ENCODE measurements around the gene DIPK1B.

DNA sequence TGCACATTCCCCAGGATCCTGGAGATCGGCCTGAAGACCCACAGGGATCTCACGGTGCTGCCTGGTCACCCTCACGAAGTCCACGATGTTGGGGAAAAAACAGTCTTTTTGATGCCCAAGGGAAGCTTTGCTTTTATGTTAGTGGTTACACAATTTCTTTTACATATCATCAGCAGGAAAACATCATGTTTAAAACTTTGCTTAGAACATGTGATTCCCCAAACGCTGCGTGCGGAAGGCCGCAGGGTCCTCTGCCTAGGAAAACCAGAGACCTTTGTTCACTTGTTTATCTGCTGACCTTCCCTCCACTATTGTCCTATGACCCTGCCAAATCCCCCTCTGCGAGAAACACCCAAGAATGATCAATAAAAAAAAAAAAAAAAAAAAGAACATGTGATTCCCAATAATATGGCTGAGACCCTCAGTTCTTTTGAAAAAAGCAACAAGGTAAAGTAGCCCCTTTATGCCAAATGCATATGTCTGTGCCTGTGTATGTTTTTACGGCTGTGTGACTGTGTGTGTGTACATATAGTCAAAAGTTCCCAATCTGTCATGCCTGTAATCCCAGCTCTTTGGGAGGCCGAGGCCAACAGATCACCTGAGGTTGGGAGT, 13.6 kb upstream of the DIPK1B start:
- TF ChIP-seq, protein P1, sequence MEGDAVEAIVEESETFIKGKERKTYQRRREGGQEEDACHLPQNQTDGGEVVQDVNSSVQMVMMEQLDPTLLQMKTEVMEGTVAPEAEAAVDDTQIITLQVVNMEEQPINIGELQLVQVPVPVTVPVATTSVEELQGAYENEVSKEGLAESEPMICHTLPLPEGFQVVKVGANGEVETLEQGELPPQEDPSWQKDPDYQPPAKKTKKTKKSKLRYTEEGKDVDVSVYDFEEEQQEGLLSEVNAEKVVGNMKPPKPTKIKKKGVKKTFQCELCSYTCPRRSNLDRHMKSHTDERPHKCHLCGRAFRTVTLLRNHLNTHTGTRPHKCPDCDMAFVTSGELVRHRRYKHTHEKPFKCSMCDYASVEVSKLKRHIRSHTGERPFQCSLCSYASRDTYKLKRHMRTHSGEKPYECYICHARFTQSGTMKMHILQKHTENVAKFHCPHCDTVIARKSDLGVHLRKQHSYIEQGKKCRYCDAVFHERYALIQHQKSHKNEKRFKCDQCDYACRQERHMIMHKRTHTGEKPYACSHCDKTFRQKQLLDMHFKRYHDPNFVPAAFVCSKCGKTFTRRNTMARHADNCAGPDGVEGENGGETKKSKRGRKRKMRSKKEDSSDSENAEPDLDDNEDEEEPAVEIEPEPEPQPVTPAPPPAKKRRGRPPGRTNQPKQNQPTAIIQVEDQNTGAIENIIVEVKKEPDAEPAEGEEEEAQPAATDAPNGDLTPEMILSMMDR (IDR thresholded peaks at IDR 0.05; ENCODE audit: insufficient read depth, low read length), result no peak
- TF ChIP-seq POLR2AphosphoS5 (IDR thresholded peaks at IDR 0.05; ENCODE audit: low read depth), result no peak
- TF ChIP-seq, protein P2, sequence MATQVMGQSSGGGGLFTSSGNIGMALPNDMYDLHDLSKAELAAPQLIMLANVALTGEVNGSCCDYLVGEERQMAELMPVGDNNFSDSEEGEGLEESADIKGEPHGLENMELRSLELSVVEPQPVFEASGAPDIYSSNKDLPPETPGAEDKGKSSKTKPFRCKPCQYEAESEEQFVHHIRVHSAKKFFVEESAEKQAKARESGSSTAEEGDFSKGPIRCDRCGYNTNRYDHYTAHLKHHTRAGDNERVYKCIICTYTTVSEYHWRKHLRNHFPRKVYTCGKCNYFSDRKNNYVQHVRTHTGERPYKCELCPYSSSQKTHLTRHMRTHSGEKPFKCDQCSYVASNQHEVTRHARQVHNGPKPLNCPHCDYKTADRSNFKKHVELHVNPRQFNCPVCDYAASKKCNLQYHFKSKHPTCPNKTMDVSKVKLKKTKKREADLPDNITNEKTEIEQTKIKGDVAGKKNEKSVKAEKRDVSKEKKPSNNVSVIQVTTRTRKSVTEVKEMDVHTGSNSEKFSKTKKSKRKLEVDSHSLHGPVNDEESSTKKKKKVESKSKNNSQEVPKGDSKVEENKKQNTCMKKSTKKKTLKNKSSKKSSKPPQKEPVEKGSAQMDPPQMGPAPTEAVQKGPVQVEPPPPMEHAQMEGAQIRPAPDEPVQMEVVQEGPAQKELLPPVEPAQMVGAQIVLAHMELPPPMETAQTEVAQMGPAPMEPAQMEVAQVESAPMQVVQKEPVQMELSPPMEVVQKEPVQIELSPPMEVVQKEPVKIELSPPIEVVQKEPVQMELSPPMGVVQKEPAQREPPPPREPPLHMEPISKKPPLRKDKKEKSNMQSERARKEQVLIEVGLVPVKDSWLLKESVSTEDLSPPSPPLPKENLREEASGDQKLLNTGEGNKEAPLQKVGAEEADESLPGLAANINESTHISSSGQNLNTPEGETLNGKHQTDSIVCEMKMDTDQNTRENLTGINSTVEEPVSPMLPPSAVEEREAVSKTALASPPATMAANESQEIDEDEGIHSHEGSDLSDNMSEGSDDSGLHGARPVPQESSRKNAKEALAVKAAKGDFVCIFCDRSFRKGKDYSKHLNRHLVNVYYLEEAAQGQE (IDR thresholded peaks at IDR 0.05; ENCODE audit: insufficient replicate concordance, low read depth), result no peak
- no peak for TF ChIP-seq GABPA (IDR thresholded peaks at IDR 0.05; ENCODE audit: low read depth)
